ENCODE measurements around the gene HEY2. TPM values are rescaled to one million over a fixed set of nuclear protein-coding genes. Genes with fewer than 3 reads are reported as not detected.
A peak's percentile ranks its signal among the peaks of the same experiment; 100 is the strongest.

HEY2 gene
- total RNA-seq, 4 donors from 2014 or later: 3.5 to 5.5 (median 5.1) TPM

- Histone ChIP-seq H3K27ac (peak overlapping the region in 1 of 3 donors; percentile 86), H3K4me3 (replicated peaks in 1 of 3) (peak overlapping the region in 1 of 3 donors; percentile 89), H3K36me3 (no peaks in the 10 kb centered on the region), H3K27me3 (no peaks in the 10 kb centered on the region), H3K9me3 (no peaks in the 10 kb centered on the region), H3K4me1 (no peaks in the 10 kb centered on the region)
- DNase-seq: no peak
- intact Hi-C loops (cut with DNase I): no loop called here
- 56 to 64% methylated on average over 4 of the region's 4 CpGs for WGBS, 2 donors
- TF ChIP-seq CTCF (IDR thresholded peaks at IDR 0.05): no peak
- no peak for TF ChIP-seq POLR2A (IDR thresholded peaks at IDR 0.05)
Observed at GRCh38 chr6:125750692-125751333, 1.4 kb downstream of the HEY2 start.

GRCh38 chr6:125751334-125751916, 2.0 kb downstream of the HEY2 start:
- no peaks in the 10 kb centered on the region for H3K4me1 ChIP-seq
- DNase-seq: no peak
- H3K36me3 ChIP-seq: no peaks in the 10 kb centered on the region
- WGBS, 2 donors: 73 to 80% methylated on average over 6 of the region's 6 CpGs
- H3K4me3 ChIP-seq (replicated peaks in 1 of 3): no peak overlapping the region
- no peaks in the 10 kb centered on the region for H3K9me3 ChIP-seq
- H3K27ac ChIP-seq: no peak overlapping the region
- TF ChIP-seq CTCF (IDR thresholded peaks at IDR 0.05) (no peak), POLR2A (IDR thresholded peaks at IDR 0.05) (no peak)
- no peaks in the 10 kb centered on the region for H3K27me3 ChIP-seq
- intact Hi-C loops (cut with DNase I): no loop called here

- H3K9me3 ChIP-seq: no peaks in the 10 kb centered on the region
- TF ChIP-seq POLR2A (IDR thresholded peaks at IDR 0.05): no peak
- TF ChIP-seq CTCF (IDR thresholded peaks at IDR 0.05): no peak
- intact Hi-C loops (cut with DNase I): no loop called here
- no peak overlapping the region for H3K4me3 ChIP-seq (replicated peaks in 1 of 3)
- H3K4me1 ChIP-seq: no peaks in the 10 kb centered on the region
- no peak overlapping the region for H3K27ac ChIP-seq
- no peaks in the 10 kb centered on the region for H3K27me3 ChIP-seq
- H3K36me3 ChIP-seq: no peaks in the 10 kb centered on the region
- no peak for DNase-seq
- 87 to 90% methylated on average over 2 of the region's 2 CpGs for WGBS, 2 donors
Observed at GRCh38 chr6:125752773-125753172, 3.3 kb downstream of the HEY2 start.

- no peak for DNase-seq
- Histone ChIP-seq H3K4me3 (replicated peaks in 1 of 3) (no peak overlapping the region), H3K27me3 (no peaks in the 10 kb centered on the region), H3K4me1 (no peaks in the 10 kb centered on the region), H3K9me3 (no peaks in the 10 kb centered on the region), H3K36me3 (no peaks in the 10 kb centered on the region), H3K27ac (no peak overlapping the region)
- intact Hi-C loops (cut with DNase I): no loop called here
- 42 to 49% methylated on average over 5 of the region's 5 CpGs for WGBS, 2 donors
- TF ChIP-seq CTCF (IDR thresholded peaks at IDR 0.05): peak in 3 of 6 experiments; percentile 50 to 60 (median 56)
- TF ChIP-seq POLR2A (IDR thresholded peaks at IDR 0.05): no peak
Observed at GRCh38 chr6:125753218-125753936, 3.9 kb downstream of the HEY2 start.

GRCh38 chr6:125753937-125754259, 4.5 kb downstream of the HEY2 start:
- H3K27ac ChIP-seq: no peak overlapping the region
- H3K36me3 ChIP-seq: no peaks in the 10 kb centered on the region
- H3K4me1 ChIP-seq: no peaks in the 10 kb centered on the region
- H3K4me3 ChIP-seq (replicated peaks in 1 of 3): no peak overlapping the region
- no peak for DNase-seq
- no peaks in the 10 kb centered on the region for H3K9me3 ChIP-seq
- intact Hi-C loops (cut with DNase I): no loop called here
- no peaks in the 10 kb centered on the region for H3K27me3 ChIP-seq
- no peak for TF ChIP-seq CTCF (IDR thresholded peaks at IDR 0.05)
- no peak for TF ChIP-seq POLR2A (IDR thresholded peaks at IDR 0.05)

Data from thyroid gland (tissue), 4 donors.